Liver (tissue), 3 donors: ENCODE results near the gene TGFBR3L.

ENCODE experiments used
- CTCF ChIP-seq: fragments of 150-350 bp; IDR thresholded peaks from 2 replicates; pipeline ENCODE4 v1.5.1; 2017; ENCODE audit warnings: improper control_type of control experiment, low read depth, low read length; ENCODE audit not compliant: missing input control
- EGR1 ChIP-seq, 2 donors: IDR thresholded peaks; 2 replicates each; pipeline ENCODE4 v1.6.1; 2016 to 2018; ENCODE audit warnings: antibody characterized with exemption in 2 of 2, low read depth in 2 of 2
- FOXA1 ChIP-seq: IDR thresholded peaks from 2 replicates; pipeline ENCODE4 v1.6.1; 2016; ENCODE audit warnings: antibody characterized with exemption
- GABPA ChIP-seq, 2 donors: IDR thresholded peaks in 1 of 2; conservative IDR thresholded peaks in 1 of 2; 2 replicates each; pipeline ENCODE4 v1.6.1; 2016; ENCODE audit warnings: antibody characterized with exemption in 2 of 2, mild to moderate bottlenecking in 1 of 2, moderate library complexity in 1 of 2
- HNF4G ChIP-seq: IDR thresholded peaks from 2 replicates; pipeline ENCODE4 v1.6.1; 2016; ENCODE audit warnings: antibody characterized with exemption
- RAD21 ChIP-seq, 2 donors: IDR thresholded peaks; 2 replicates each; pipeline ENCODE4 v1.6.1; 2016; ENCODE audit warnings: antibody characterized with exemption in 2 of 2, mild to moderate bottlenecking in 2 of 2
- SP1 ChIP-seq: IDR thresholded peaks from 2 replicates; pipeline ENCODE4 v1.6.1; 2018; ENCODE audit warnings: antibody characterized with exemption, mild to moderate bottlenecking
- TAF1 ChIP-seq: conservative IDR thresholded peaks from 2 replicates; pipeline ENCODE4 v1.6.1; 2016; ENCODE audit warnings: antibody characterized with exemption, mild to moderate bottlenecking
- YY1 ChIP-seq: IDR thresholded peaks from 2 replicates; pipeline ENCODE4 v1.6.1; 2016; ENCODE audit warnings: antibody characterized with exemption, mild to moderate bottlenecking
- TF ChIP-seq, protein P1 (sequence below): IDR thresholded peaks from 2 replicates; pipeline ENCODE4 v1.6.1; 2016; ENCODE audit warnings: antibody characterized with exemption
- donor health status: healthy.
- donor health status: healthy.

GRCh38 chr19:7925171-7925851 lies 10.7 kb downstream of the TGFBR3L start:
- TF ChIP-seq TAF1 (no peak), SP1 (no peak), RAD21 (IDR thresholded peaks at IDR 0.05) (peak in 1 of 2 donors; percentile 37), HNF4G (no peak), YY1 (no peak), EGR1 (IDR thresholded peaks at IDR 0.05; ENCODE audit: low read depth in 2 of 2) (no peak), CTCF (peak; percentile 53), FOXA1 (no peak), GABPA (IDR thresholded peaks at IDR 0.05 in 1 of 2, conservative IDR thresholded peaks at IDR 0.05 in 1 of 2) (no peak)
- TF ChIP-seq, protein P1, sequence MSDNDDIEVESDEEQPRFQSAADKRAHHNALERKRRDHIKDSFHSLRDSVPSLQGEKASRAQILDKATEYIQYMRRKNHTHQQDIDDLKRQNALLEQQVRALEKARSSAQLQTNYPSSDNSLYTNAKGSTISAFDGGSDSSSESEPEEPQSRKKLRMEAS, result no peak
